SK-N-SH treated with all-trans-retinoic acid at 6 μM for 48 hours (cell line): ENCODE results near the gene OSGEP.

Experiments
- ATAC-seq: fragments of 200-7000 bp; cut with Tn5 transposase; 3 replicates; pipeline ENCODE4 v1.9.1; 2020; ENCODE audit warnings: mild to moderate bottlenecking, moderate library complexity
- ARNTL ChIP-seq: fragments of 450-650 bp; formaldehyde crosslinking; IDR thresholded peaks from 2 replicates; pipeline ENCODE4 v1.5.0; 2020; ENCODE audit warnings: low read depth, mild to moderate bottlenecking, moderate library complexity, borderline replicate concordance
- BACH2 ChIP-seq: fragments of 250-450 bp; sonication (Bioruptor Pico); IDR thresholded peaks from 2 replicates; pipeline ENCODE4 v1.9.0; 2021; ENCODE audit warnings: mild to moderate bottlenecking, borderline replicate concordance
- CSDC2 ChIP-seq: fragments of 250-450 bp; sonication (Bioruptor Pico); IDR thresholded peaks from 2 replicates; pipeline ENCODE4 v1.5.0; 2020; ENCODE audit warnings: mild to moderate bottlenecking, moderate library complexity
- ESRRG ChIP-seq: fragments of 250-450 bp; sonication (Bioruptor Pico); IDR thresholded peaks from 2 replicates; pipeline ENCODE4 v1.6.1; 2021; ENCODE audit warnings: mild to moderate bottlenecking
- GLIS3 ChIP-seq: fragments of 250-450 bp; sonication (Bioruptor Pico); IDR thresholded peaks from 2 replicates; pipeline ENCODE4 v1.5.0; 2020; ENCODE audit warnings: mild to moderate bottlenecking, moderate library complexity
- ISL1 ChIP-seq: fragments of 250-450 bp; sonication (Bioruptor Pico); IDR thresholded peaks from 2 replicates; pipeline ENCODE4 v2.1.2; 2022; ENCODE audit warnings: mild to moderate bottlenecking, moderate library complexity
- OSR1 ChIP-seq: fragments of 250-450 bp; sonication (Bioruptor Pico); IDR thresholded peaks from 2 replicates; pipeline ENCODE4 v1.8.0; 2022; ENCODE audit warnings: moderate library complexity, mild to moderate bottlenecking, inconsistent platforms
- PPARA ChIP-seq: fragments of 250-450 bp; sonication (Bioruptor Pico); IDR thresholded peaks from 2 replicates; pipeline ENCODE4 v1.5.0; 2020; ENCODE audit warnings: mild to moderate bottlenecking, borderline replicate concordance
- RARB ChIP-seq: fragments of 250-450 bp; sonication (Bioruptor Pico); IDR thresholded peaks from 2 replicates; pipeline ENCODE4 v1.8.0; 2021; ENCODE audit warnings: mild to moderate bottlenecking, moderate library complexity
- SNAI2 ChIP-seq: fragments of 250-450 bp; sonication (Bioruptor Pico); IDR thresholded peaks from 2 replicates; pipeline ENCODE4 v1.5.0; 2020; ENCODE audit warnings: mild to moderate bottlenecking, moderate library complexity
- TCF4 ChIP-seq: fragments of 250-450 bp; sonication (Bioruptor Pico); IDR thresholded peaks from 2 replicates; pipeline ENCODE4 v1.8.0; 2021; ENCODE audit warnings: mild to moderate bottlenecking, moderate library complexity, borderline replicate concordance
- TOX ChIP-seq: fragments of 250-450 bp; sonication (Bioruptor Pico); IDR thresholded peaks from 2 replicates; pipeline ENCODE4 v1.8.0; 2021; ENCODE audit warnings: mild to moderate bottlenecking, moderate library complexity, borderline replicate concordance
- ZFP3 ChIP-seq: fragments of 250-450 bp; sonication (Bioruptor Pico); IDR thresholded peaks from 2 replicates; pipeline ENCODE4 v1.5.0; 2020; ENCODE audit warnings: mild to moderate bottlenecking, moderate library complexity
- ZFP30 ChIP-seq: fragments of 450-650 bp; formaldehyde crosslinking; IDR thresholded peaks from 2 replicates; pipeline ENCODE4 v1.5.0; 2022; ENCODE audit warnings: mild to moderate bottlenecking, moderate library complexity
- ZNF565 ChIP-seq: fragments of 450-650 bp; formaldehyde crosslinking; conservative IDR thresholded peaks from 2 replicates; pipeline ENCODE4 v1.5.0; 2020; ENCODE audit warnings: low read depth, mild to moderate bottlenecking, moderate library complexity
- ZNF70 ChIP-seq: fragments of 450-650 bp; formaldehyde crosslinking; IDR thresholded peaks from 2 replicates; pipeline ENCODE4 v1.5.0; 2020; ENCODE audit warnings: mild to moderate bottlenecking, moderate library complexity
- ZNF8 ChIP-seq: fragments of 450-650 bp; formaldehyde crosslinking; IDR thresholded peaks from 2 replicates; pipeline ENCODE4 v1.5.0; 2020; ENCODE audit warnings: mild to moderate bottlenecking, moderate library complexity
- TF ChIP-seq, protein P1 (sequence below): fragments of 250-450 bp; sonication (Bioruptor Pico); IDR thresholded peaks from 2 replicates; pipeline ENCODE4 v1.8.0; 2021; ENCODE audit warnings: low read depth, mild to moderate bottlenecking, moderate library complexity, borderline replicate concordance
- TF ChIP-seq, protein P2 (sequence below): fragments of 250-450 bp; sonication (Bioruptor Pico); IDR thresholded peaks from 2 replicates; pipeline ENCODE4 v1.5.1; 2020; ENCODE audit warnings: low read depth, mild to moderate bottlenecking, moderate library complexity
- TF ChIP-seq, protein P3 (sequence below): fragments of 250-450 bp; sonication (Bioruptor Pico); IDR thresholded peaks from 2 replicates; pipeline ENCODE4 v1.5.0; 2020; ENCODE audit warnings: mild to moderate bottlenecking, moderate library complexity
- TF ChIP-seq, protein P4 (sequence below): fragments of 250-450 bp; sonication (Bioruptor Pico); IDR thresholded peaks from 2 replicates; pipeline ENCODE4 v1.8.0; 2020; ENCODE audit warnings: mild to moderate bottlenecking, moderate library complexity, borderline replicate concordance
- TF ChIP-seq, protein P5 (sequence below): fragments of 250-450 bp; sonication (Bioruptor Pico); IDR thresholded peaks from 2 replicates; pipeline ENCODE4 v1.5.1; 2021; ENCODE audit warnings: mild to moderate bottlenecking, moderate library complexity

The OSGEP gene

DNA sequence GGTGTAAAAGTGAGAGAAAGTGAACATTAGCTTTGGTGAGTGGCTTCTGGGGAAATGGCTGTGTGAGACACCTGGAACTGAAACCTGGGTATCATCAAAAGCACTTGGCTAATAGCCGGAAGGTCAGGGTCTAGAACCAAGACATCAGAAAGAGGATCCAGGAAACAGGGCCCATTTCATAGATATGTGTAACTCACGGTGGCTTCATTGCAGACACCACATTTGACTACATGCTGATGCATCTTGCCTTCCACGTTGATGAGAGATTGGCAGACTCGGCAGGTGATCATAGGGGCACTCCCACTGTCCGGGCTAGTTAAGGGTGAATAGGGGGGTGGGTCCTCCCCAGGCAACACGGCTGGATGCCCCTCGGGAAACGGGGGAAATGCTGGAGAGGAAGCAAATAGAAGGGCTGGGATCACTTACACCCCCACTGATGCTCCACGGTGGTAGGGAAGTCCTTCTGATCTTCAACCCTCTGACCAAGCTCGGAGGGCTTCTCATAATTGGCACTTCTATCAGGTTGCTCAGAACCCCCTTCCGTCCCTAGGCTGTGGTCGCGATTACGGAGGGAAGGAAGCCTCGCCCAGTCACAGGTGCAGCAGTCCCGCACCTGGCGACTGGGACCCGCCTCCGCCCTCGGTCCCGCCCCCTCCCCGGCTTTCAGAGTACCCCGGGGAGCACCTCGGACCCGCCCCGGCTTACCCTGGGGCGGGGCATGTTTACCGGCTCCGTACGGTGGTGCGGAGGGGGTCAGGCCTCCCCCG is 6.0 kb upstream of the OSGEP start:
- no peak for TF ChIP-seq OSR1 (CRISPR knock-in tag)
- no peak for TF ChIP-seq ARNTL (CRISPR knock-in tag)
- no peak for TF ChIP-seq RARB (CRISPR knock-in tag)
- no peak for TF ChIP-seq SNAI2 (CRISPR knock-in tag)
- TF ChIP-seq, protein P1, sequence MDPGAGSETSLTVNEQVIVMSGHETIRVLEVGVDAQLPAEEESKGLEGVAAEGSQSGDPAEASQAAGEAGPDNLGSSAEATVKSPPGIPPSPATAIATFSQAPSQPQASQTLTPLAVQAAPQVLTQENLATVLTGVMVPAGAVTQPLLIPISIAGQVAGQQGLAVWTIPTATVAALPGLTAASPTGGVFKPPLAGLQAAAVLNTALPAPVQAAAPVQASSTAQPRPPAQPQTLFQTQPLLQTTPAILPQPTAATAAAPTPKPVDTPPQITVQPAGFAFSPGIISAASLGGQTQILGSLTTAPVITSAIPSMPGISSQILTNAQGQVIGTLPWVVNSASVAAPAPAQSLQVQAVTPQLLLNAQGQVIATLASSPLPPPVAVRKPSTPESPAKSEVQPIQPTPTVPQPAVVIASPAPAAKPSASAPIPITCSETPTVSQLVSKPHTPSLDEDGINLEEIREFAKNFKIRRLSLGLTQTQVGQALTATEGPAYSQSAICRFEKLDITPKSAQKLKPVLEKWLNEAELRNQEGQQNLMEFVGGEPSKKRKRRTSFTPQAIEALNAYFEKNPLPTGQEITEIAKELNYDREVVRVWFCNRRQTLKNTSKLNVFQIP (CRISPR knock-in tag), result no peak
- TF ChIP-seq ESRRG, result no peak
- no peak for TF ChIP-seq ZNF8 (CRISPR knock-in tag)
- no peak for TF ChIP-seq TCF4
- no peak for TF ChIP-seq ZNF70
- TF ChIP-seq, protein P2, sequence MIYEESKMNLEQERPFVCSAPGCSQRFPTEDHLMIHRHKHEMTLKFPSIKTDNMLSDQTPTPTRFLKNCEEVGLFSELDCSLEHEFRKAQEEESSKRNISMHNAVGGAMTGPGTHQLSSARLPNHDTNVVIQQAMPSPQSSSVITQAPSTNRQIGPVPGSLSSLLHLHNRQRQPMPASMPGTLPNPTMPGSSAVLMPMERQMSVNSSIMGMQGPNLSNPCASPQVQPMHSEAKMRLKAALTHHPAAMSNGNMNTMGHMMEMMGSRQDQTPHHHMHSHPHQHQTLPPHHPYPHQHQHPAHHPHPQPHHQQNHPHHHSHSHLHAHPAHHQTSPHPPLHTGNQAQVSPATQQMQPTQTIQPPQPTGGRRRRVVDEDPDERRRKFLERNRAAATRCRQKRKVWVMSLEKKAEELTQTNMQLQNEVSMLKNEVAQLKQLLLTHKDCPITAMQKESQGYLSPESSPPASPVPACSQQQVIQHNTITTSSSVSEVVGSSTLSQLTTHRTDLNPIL (CRISPR knock-in tag), result no peak
- TF ChIP-seq CSDC2, result no peak
- no peak for TF ChIP-seq ISL1
- TF ChIP-seq, protein P3, sequence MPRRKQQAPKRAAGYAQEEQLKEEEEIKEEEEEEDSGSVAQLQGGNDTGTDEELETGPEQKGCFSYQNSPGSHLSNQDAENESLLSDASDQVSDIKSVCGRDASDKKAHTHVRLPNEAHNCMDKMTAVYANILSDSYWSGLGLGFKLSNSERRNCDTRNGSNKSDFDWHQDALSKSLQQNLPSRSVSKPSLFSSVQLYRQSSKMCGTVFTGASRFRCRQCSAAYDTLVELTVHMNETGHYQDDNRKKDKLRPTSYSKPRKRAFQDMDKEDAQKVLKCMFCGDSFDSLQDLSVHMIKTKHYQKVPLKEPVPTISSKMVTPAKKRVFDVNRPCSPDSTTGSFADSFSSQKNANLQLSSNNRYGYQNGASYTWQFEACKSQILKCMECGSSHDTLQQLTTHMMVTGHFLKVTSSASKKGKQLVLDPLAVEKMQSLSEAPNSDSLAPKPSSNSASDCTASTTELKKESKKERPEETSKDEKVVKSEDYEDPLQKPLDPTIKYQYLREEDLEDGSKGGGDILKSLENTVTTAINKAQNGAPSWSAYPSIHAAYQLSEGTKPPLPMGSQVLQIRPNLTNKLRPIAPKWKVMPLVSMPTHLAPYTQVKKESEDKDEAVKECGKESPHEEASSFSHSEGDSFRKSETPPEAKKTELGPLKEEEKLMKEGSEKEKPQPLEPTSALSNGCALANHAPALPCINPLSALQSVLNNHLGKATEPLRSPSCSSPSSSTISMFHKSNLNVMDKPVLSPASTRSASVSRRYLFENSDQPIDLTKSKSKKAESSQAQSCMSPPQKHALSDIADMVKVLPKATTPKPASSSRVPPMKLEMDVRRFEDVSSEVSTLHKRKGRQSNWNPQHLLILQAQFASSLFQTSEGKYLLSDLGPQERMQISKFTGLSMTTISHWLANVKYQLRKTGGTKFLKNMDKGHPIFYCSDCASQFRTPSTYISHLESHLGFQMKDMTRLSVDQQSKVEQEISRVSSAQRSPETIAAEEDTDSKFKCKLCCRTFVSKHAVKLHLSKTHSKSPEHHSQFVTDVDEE, result no peak
- TF ChIP-seq TOX, result no peak
- TF ChIP-seq ZNF565 (CRISPR knock-in tag), result no peak
- ATAC-seq, result no peak; the same call in 2 of the 3 replicates

DNA sequence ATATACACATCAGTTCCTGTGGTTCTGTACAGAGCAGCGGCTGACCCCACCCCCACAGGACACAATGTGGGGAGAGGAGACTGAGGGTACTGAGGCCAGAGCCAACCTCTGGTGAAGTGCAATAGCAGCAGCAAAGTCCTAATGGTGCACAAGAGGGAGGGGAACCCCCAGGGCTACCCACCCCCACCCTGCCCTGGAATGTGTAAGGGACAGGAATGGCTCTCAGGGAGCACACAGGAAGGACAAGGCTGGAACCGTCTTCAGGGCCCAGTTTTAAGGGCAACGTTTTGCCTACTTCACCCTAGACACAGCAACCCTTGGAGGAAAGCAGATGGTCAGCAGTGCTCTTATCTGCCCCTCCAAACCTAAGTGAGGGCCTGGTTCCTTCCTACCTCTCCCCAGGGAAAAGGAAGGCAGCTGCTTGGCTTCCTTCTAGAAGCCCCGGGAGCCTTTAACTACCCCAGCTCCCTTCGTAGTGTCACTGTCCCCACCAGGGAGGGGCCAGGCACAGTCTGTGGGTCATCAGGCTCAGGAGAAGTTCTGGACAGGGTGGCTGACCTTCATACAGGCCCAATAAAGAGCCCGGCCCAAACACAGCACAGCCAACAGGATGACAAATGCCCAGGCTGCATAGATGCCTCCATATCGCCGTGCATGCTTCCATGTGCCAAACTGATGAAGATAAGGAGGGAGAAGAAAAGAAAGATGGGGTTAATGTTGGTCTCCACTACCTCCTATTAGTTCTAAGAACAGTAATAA is 3.6 kb upstream of the OSGEP start:
- TF ChIP-seq PPARA (CRISPR knock-in tag), result no peak
- no peak for TF ChIP-seq ARNTL (CRISPR knock-in tag)
- TF ChIP-seq RARB (CRISPR knock-in tag), result no peak
- TF ChIP-seq, protein P4, sequence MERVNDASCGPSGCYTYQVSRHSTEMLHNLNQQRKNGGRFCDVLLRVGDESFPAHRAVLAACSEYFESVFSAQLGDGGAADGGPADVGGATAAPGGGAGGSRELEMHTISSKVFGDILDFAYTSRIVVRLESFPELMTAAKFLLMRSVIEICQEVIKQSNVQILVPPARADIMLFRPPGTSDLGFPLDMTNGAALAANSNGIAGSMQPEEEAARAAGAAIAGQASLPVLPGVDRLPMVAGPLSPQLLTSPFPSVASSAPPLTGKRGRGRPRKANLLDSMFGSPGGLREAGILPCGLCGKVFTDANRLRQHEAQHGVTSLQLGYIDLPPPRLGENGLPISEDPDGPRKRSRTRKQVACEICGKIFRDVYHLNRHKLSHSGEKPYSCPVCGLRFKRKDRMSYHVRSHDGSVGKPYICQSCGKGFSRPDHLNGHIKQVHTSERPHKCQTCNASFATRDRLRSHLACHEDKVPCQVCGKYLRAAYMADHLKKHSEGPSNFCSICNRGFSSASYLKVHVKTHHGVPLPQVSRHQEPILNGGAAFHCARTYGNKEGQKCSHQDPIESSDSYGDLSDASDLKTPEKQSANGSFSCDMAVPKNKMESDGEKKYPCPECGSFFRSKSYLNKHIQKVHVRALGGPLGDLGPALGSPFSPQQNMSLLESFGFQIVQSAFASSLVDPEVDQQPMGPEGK (CRISPR knock-in tag), result no peak
- TF ChIP-seq ZFP30 (CRISPR knock-in tag), result no peak
- no peak for TF ChIP-seq ZNF8 (CRISPR knock-in tag)
- TF ChIP-seq, protein P3, result no peak
- TF ChIP-seq BACH2 (CRISPR knock-in tag), result no peak
- TF ChIP-seq TOX, result no peak
- TF ChIP-seq CSDC2, result no peak
- no peak for TF ChIP-seq GLIS3 (CRISPR knock-in tag)
- no peak for TF ChIP-seq ZFP3 (CRISPR knock-in tag)
- no peak for TF ChIP-seq ZNF70
- TF ChIP-seq, protein P5, sequence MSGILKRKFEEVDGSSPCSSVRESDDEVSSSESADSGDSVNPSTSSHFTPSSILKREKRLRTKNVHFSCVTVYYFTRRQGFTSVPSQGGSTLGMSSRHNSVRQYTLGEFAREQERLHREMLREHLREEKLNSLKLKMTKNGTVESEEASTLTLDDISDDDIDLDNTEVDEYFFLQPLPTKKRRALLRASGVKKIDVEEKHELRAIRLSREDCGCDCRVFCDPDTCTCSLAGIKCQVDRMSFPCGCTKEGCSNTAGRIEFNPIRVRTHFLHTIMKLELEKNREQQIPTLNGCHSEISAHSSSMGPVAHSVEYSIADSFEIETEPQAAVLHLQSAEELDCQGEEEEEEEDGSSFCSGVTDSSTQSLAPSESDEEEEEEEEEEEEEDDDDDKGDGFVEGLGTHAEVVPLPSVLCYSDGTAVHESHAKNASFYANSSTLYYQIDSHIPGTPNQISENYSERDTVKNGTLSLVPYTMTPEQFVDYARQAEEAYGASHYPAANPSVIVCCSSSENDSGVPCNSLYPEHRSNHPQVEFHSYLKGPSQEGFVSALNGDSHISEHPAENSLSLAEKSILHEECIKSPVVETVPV (CRISPR knock-in tag), result no peak
- TF ChIP-seq, all 23 proteins: peak for 0

More for the DNA sequence above, 3.6 kb upstream of the OSGEP start:
- no peak for ATAC-seq
